Activated naive CD8-positive, alpha-beta T cell treated with anti-CD3 and anti-CD28 coated beads for 36 hours (primary cell): ENCODE results near the gene PKD1. TPM values are rescaled to one million over a fixed set of nuclear protein-coding genes. Genes with fewer than 3 reads are reported as not detected.
"Not testable (repeated sequence)": the region's sequence is repeated elsewhere in the genome, so short reads cannot be mapped to it uniquely, and the experiment has no call there.

Source experiments
- DNase-seq: peaks from one replicate; pipeline ENCODE4 v3.0.0; 2021
- H3K27ac Mint-ChIP-seq: one replicate; pipeline ENCODE4 v1.8.0; 2022; ENCODE audit warnings: mild to moderate bottlenecking, moderate library complexity, mixed read lengths
- H3K27me3 Mint-ChIP-seq: one replicate; pipeline ENCODE4 v1.8.0; 2022; ENCODE audit warnings: mild to moderate bottlenecking, mixed read lengths
- H3K36me3 Mint-ChIP-seq: one replicate; pipeline ENCODE4 v1.8.0; 2021; ENCODE audit warnings: mild to moderate bottlenecking, mixed read lengths
- H3K4me1 Mint-ChIP-seq: one replicate; pipeline ENCODE4 v1.8.0; 2021; ENCODE audit warnings: mixed read lengths
- H3K4me3 Mint-ChIP-seq: one replicate; pipeline ENCODE4 v1.8.0; 2022; ENCODE audit warnings: mild to moderate bottlenecking, moderate library complexity, mixed read lengths
- H3K9me3 Mint-ChIP-seq: one replicate; pipeline ENCODE4 v1.8.0; 2022; ENCODE audit warnings: mixed read lengths
- total RNA-seq, 2 experiments: library from RNA; stranded (reverse); gene quantifications; one replicate each; pipeline ENCODE4 v1.2.3, GENCODE V29; 2021

Gene PKD1
- total RNA-seq, 2 experiments from 2014 or later = 52.6 to 54.5 TPM

GRCh38 chr16:2114225-2114624, 21.5 kb downstream of the PKD1 start:
- not testable (repeated sequence) for H3K27me3 Mint-ChIP-seq, DNase-seq, H3K9me3 Mint-ChIP-seq, H3K4me1 Mint-ChIP-seq, H3K27ac Mint-ChIP-seq, H3K36me3 Mint-ChIP-seq, H3K4me3 Mint-ChIP-seq

DNA sequence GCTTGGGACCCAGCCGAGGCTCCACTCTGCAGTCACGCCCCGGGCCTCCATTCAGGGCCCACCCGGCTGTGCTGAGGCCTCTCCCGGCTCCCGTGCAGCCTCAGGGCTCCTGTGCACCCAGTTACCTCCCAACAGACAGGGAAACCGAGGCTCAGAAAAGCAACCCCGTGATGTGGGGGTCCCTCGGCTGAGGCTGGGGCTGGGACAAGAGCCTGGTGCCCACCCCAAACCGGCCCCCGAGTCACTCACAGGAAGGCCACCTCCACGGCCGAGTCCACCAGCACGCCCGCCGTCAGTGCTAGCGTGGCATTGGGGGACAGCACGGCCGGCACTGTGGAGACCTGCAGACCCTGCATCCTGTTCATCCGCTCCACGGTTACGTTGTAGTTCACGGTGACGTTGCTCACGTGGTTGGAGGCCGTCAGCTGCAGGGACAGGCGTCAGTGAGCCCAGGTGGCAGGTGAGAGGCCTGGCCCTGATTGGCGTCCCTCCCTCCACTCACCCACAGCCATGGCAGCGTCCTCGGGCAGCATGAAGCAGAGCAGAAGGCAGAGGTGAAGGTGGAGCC, 23.1 kb downstream of the PKD1 start:
- H3K27me3 Mint-ChIP-seq, H3K4me1 Mint-ChIP-seq, H3K9me3 Mint-ChIP-seq, H3K36me3 Mint-ChIP-seq, H3K4me3 Mint-ChIP-seq, H3K27ac Mint-ChIP-seq, DNase-seq: not testable (repeated sequence)

DNA sequence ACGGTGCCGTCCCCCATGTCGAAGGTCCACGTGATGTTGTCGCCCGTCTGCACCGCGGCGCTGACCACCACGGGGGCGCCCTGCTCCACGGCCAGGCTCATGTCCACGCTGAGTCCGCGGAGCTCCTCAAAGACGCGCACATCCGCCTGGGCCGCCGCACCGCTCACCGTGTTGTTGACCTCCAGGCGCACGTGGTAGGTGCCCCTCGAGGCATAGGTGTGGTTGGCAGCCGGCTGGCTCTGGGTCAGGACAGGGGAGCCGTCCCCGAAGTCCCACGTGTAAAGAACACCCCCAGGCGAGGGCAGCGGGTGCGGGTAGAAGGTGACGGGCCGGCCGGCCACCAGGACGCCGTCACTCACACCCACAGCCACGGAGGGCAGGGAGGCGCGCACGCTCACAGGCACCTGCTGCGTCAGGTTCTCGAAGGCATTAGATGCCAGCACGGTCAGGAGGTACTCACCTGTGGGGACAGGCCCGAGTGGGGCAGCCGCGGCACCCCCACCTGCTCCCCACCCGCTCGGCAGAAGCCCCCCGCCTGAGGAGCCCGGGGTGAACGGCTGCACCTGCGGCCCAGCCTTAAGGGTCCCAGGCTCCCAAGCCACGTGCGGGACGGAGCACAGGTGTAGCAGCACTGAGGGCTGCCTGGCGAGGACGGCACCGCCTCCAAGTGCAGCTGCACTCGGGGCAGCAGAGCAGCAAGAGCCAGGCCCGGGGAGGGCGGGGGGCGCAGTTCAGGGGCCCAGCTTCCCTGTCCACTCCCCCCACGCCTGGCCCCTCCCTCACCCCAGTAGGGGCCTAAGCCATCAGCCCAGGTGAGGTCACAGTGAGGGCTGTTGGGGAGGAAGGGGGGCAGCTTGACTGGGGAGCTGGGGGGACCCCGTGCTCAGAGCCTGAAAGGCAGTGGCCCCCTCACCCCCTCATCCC, 24.0 kb downstream of the PKD1 start:
- not testable (repeated sequence) for H3K27me3 Mint-ChIP-seq, H3K4me1 Mint-ChIP-seq, H3K4me3 Mint-ChIP-seq, H3K27ac Mint-ChIP-seq, H3K36me3 Mint-ChIP-seq, H3K9me3 Mint-ChIP-seq, DNase-seq

GRCh38 chr16:2111009-2111353, 24.7 kb downstream of the PKD1 start:
- H3K4me1 Mint-ChIP-seq, H3K4me3 Mint-ChIP-seq, H3K36me3 Mint-ChIP-seq, DNase-seq, H3K27me3 Mint-ChIP-seq, H3K9me3 Mint-ChIP-seq, H3K27ac Mint-ChIP-seq: not testable (repeated sequence)

- H3K4me3 Mint-ChIP-seq, H3K4me1 Mint-ChIP-seq, DNase-seq, H3K27ac Mint-ChIP-seq, H3K27me3 Mint-ChIP-seq, H3K9me3 Mint-ChIP-seq, H3K36me3 Mint-ChIP-seq: not testable (repeated sequence)
Observed at GRCh38 chr16:2110332-2111008, 25.2 kb downstream of the PKD1 start.

- not testable (repeated sequence) for H3K9me3 Mint-ChIP-seq, H3K4me1 Mint-ChIP-seq, H3K4me3 Mint-ChIP-seq, DNase-seq, H3K27ac Mint-ChIP-seq, H3K27me3 Mint-ChIP-seq, H3K36me3 Mint-ChIP-seq
Observed at GRCh38 chr16:2109872-2110271, 25.8 kb downstream of the PKD1 start.

DNA sequence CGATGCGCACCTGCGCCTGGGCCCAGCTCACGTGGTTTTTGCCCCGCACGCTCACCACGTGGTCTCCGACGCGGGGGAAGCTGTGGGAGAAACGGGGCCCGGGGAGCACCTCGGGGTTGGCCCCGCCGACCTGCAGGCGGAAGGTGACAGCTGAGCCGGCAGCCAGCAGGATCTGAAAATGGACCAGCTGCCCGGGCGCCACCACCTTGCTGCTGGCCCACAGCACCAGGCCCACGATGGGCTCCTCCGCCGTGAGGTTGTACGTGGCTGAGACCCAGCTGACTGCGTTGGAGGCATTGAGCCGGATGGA, 26.5 kb downstream of the PKD1 start:
- H3K4me3 Mint-ChIP-seq, H3K36me3 Mint-ChIP-seq, H3K4me1 Mint-ChIP-seq, H3K9me3 Mint-ChIP-seq, DNase-seq, H3K27me3 Mint-ChIP-seq, H3K27ac Mint-ChIP-seq: not testable (repeated sequence)

GRCh38 chr16:2108446-2109270, 27.0 kb downstream of the PKD1 start:
- DNase-seq, H3K36me3 Mint-ChIP-seq, H3K4me1 Mint-ChIP-seq, H3K27me3 Mint-ChIP-seq, H3K9me3 Mint-ChIP-seq, H3K4me3 Mint-ChIP-seq, H3K27ac Mint-ChIP-seq: not testable (repeated sequence)

- H3K27ac Mint-ChIP-seq, H3K27me3 Mint-ChIP-seq, H3K36me3 Mint-ChIP-seq, H3K4me3 Mint-ChIP-seq, H3K9me3 Mint-ChIP-seq, H3K4me1 Mint-ChIP-seq, DNase-seq: not testable (repeated sequence)
Observed at GRCh38 chr16:2107791-2108125, 27.9 kb downstream of the PKD1 start.

DNA sequence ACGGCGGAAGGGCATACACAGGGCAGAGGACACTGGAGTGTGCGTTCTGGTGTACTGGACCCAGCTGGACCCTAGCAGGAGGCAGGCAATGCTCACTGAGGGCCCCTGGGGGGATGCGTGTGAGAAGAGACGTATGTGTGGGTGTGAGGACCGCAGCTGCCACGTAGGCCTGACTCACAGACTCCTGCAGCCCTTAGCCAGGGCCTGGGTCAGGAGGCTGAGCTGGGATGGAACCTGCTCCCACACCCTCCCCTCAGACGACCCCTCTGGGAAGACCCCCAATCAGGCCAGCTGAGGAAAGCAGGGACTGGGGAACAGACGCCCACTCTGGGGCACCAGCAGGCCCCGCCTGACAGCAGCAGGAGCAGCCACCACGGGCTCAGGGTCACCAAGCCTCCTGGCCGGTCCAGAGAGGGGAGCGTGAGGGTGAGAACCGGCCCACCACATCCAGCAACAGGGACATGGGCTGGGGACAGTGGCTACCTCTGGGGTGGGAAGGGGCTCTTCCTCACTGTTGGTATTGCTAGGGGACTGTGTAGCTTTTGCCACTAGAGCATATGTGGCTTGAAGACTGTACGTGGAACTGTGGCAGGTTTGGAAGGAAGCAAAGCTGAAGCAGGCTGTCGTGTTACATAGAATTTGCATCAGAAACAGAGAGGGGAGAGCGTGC, 28.4 kb downstream of the PKD1 start:
- not testable (repeated sequence) for H3K9me3 Mint-ChIP-seq, H3K4me1 Mint-ChIP-seq, H3K27me3 Mint-ChIP-seq, H3K4me3 Mint-ChIP-seq, H3K36me3 Mint-ChIP-seq, DNase-seq, H3K27ac Mint-ChIP-seq

DNA sequence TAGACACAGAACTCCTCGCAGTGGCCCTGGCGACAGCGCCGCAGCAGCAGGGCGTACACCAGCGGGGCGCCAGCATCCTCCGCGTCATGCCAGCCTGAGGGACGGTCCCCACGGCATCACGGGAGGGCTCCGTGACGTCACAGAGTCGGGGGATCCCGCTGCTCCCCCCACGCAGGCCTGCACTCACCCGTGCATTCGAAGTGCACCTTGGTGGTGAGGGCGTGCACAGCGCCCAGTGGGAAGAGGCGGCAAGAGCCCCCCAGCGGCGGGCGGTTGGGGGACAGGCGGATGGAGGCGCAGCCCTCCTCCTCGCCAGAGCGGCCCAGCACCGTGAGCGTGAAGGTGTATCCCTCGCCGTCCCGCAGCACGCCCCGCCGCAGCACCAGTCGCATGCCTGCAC, 29.5 kb downstream of the PKD1 start:
- H3K9me3 Mint-ChIP-seq, DNase-seq, H3K4me1 Mint-ChIP-seq, H3K36me3 Mint-ChIP-seq, H3K27ac Mint-ChIP-seq, H3K27me3 Mint-ChIP-seq, H3K4me3 Mint-ChIP-seq: not testable (repeated sequence)

GRCh38 chr16:2105769-2106168, 29.9 kb downstream of the PKD1 start:
- H3K27me3 Mint-ChIP-seq, H3K36me3 Mint-ChIP-seq, H3K4me3 Mint-ChIP-seq, H3K9me3 Mint-ChIP-seq, H3K27ac Mint-ChIP-seq, DNase-seq, H3K4me1 Mint-ChIP-seq: not testable (repeated sequence)

DNA sequence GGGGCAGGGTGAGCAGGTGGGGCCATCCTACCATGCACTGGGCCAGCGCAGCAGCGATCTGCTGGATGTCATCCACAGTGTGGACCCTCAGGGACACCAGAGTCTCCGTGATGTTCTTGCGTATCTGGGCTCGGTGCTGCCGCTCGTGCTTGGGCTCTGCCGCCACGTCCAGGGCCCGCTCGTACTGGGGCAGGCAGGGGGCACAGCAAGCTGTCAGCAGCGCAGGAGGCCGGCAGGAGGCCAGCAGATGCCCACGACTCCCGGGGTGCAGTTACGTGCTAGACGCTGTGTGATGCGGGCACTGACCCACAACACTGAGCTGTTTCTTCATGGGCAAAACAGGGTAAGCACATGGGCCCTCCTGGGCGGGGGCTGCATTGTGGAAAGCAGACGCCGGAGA, 30.4 kb downstream of the PKD1 start:
- H3K27me3 Mint-ChIP-seq, H3K4me1 Mint-ChIP-seq, DNase-seq, H3K9me3 Mint-ChIP-seq, H3K36me3 Mint-ChIP-seq, H3K4me3 Mint-ChIP-seq, H3K27ac Mint-ChIP-seq: not testable (repeated sequence)

DNA sequence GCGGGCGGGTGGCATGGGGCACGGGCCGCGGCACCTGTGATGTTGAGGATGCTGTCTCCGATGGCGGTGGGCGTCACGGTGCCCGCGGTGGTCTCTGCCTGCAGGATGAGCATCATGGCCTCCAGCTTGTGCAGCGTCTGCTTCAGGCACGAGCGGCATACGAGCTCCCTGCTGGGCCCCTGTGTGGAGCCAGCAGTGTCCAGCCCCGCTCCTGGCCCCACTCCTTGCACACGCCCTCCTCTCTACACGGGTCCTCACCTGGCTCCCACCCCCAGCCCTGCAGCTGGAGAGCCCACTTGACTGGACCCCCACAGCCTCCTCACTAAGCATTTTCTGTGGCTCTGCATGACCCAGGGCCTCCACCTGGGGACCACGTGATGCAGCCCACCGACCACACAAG, 31.2 kb downstream of the PKD1 start:
- not testable (repeated sequence) for H3K4me1 Mint-ChIP-seq, H3K27ac Mint-ChIP-seq, DNase-seq, H3K36me3 Mint-ChIP-seq, H3K9me3 Mint-ChIP-seq, H3K4me3 Mint-ChIP-seq, H3K27me3 Mint-ChIP-seq

GRCh38 chr16:2102471-2102870, 33.2 kb downstream of the PKD1 start:
- no peak overlapping the region for H3K4me3 Mint-ChIP-seq
- no peak for DNase-seq
- no peaks in the 10 kb centered on the region for H3K4me1 Mint-ChIP-seq
- peaks cover 1% of the 10 kb centered on the region for H3K36me3 Mint-ChIP-seq
- no peaks in the 10 kb centered on the region for H3K9me3 Mint-ChIP-seq
- no peak overlapping the region for H3K27ac Mint-ChIP-seq
- no peaks in the 10 kb centered on the region for H3K27me3 Mint-ChIP-seq
